Measurements from ENCODE around the gene NOD1.

Gene NOD1

GRCh38 chr7:30519122-30519521 lies 40.5 kb upstream of the NOD1 start:
- H3K27ac ChIP-seq, result no peak overlapping the region
- no peak for TF ChIP-seq ZFX (IDR thresholded peaks at IDR 0.05)
- no peak for TF ChIP-seq CTCF (conservative IDR thresholded peaks at IDR 0.05)

- TF ChIP-seq ZFX (IDR thresholded peaks at IDR 0.05) (no peak), CTCF (conservative IDR thresholded peaks at IDR 0.05) (no peak)
- H3K27ac ChIP-seq, result no peak overlapping the region
Measured at GRCh38 chr7:30515761-30516160, 37.2 kb upstream of the NOD1 start.

DNA sequence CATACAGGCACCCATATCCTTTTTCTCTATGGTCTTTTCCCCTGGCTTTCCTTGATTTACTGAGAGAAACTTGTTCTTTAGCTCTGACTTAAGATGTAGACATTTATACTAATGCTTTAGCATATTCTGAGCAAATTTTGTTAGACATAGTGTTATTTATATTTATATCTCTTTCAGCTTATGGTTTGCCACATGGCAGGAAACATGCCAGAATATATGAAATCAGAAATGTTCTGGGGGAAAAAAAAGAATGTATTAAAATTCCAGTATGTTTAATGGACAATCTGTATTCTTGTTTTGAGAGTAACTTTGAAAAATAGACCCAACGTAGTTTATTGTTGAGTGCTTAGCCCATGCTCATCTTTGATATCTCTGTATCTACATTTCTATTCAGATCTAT lies 36.2 kb upstream of the NOD1 start:
- TF ChIP-seq ZFX (IDR thresholded peaks at IDR 0.05), result no peak
- no peak for TF ChIP-seq CTCF (conservative IDR thresholded peaks at IDR 0.05)
- H3K27ac ChIP-seq, result no peak overlapping the region

DNA sequence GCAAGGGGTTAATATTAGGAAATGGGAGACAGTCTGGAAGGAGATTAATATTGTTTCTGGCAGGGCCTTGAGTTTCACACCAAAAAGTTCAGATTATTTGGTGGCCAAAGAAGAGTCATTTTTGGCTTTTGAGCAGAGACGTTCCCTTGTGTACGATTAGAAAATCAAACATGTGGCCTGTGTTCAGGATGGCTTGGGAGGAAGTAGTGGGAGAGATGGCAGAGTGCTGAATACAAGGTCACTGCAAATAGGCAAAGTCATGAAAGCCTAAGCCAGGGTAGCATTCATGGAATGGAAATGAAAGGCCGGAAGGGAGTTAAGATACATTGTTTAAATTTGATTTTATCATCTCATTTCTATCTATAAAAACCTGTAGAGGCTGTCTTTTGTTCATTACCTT lies 35.6 kb upstream of the NOD1 start:
- H3K27ac ChIP-seq, result no peak overlapping the region; the same call in 1 of the 2 replicates
- TF ChIP-seq ZFX (IDR thresholded peaks at IDR 0.05), result no peak
- TF ChIP-seq CTCF (conservative IDR thresholded peaks at IDR 0.05), result no peak

DNA sequence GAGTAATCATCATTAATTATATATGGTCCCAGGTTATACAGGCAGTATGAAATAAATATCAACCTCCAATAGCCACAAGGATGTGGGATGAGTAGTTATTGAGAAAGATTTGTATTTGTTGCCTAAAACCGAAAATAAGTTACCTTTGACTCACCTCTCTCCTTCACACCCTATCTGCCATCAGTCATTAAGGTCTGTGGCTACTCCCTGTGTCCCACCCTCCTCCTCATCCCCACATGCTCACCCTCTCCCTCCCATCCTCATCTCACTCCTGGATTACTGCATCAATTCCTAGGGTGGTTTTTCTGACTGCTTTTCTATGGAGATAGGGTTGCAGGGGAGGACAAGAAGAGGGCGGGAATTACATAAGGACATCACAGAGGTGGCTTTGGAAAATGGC lies 35.2 kb upstream of the NOD1 start:
- TF ChIP-seq CTCF (conservative IDR thresholded peaks at IDR 0.05), result no peak
- TF ChIP-seq ZFX (IDR thresholded peaks at IDR 0.05), result no peak
- no peak overlapping the region; the same call in 1 of the 2 replicates for H3K27ac ChIP-seq

DNA sequence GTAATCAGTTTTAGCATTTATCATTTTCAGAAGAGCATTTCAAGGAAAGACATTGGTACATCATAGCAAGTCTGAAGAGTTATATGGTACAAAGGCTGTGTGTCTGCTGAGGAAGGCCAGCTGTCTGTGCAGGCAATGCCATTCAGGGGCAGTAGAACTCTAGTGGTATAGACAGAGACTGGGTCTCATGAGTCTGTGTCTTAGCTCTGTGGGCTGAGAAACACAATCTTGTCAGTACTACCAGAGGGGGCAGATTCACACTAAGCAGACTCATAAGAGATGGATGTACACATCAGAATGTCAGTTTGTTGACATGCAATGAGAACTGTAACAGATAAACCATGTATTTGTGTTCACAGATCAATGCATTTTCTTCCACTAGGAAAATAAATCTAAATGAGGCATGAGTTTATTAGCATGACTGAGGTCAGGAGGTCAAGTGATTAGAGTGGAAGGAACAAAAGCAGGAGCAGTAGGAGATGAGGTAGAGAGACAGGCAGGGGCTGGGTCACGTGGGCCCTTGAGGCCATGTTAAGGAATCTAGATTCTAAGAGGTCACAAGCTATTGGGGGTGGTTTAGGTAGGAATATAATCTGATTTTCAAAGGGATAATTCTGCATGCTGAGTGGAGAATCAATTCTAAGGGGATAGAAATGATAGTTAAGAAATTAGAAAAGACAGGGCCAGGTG lies 33.5 kb upstream of the NOD1 start:
- H3K27ac ChIP-seq, result no peak overlapping the region
- TF ChIP-seq ZFX (IDR thresholded peaks at IDR 0.05), result no peak
- no peak for TF ChIP-seq CTCF (conservative IDR thresholded peaks at IDR 0.05)

GRCh38 chr7:30511494-30511893 lies 32.9 kb upstream of the NOD1 start:
- TF ChIP-seq ZFX (IDR thresholded peaks at IDR 0.05), result no peak
- no peak for TF ChIP-seq CTCF (conservative IDR thresholded peaks at IDR 0.05)
- no peak overlapping the region for H3K27ac ChIP-seq
